ENCODE data around the gene NAA38.
A peak's percentile ranks its signal among the peaks of the same experiment; 100 is the strongest.
"Not testable (repeated sequence)": the region's sequence is repeated elsewhere in the genome, so short reads cannot be mapped to it uniquely, and the experiment has no call there.

NAA38 gene

DNA sequence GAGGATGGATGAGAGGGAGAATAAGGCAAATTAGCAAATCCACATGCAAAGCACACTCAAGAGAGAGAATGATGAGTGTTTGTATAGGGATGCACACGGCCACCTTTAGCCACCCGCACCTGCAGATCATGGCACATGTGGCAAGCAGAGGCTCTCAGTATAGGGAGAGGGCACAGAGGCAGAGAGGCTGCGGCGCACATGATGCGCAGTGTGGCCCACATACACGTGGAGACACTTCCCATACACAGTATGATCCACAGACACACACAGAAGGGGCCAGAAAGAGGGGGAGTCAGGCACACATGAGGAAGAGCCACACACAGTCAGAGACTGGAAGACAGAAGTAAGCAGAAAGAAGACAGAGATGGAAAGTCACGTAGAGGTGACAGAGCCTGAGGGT lies 24.7 kb upstream of the NAA38 start:
- no peak for DNase-seq (ENCODE audit: low spot score)

DNA sequence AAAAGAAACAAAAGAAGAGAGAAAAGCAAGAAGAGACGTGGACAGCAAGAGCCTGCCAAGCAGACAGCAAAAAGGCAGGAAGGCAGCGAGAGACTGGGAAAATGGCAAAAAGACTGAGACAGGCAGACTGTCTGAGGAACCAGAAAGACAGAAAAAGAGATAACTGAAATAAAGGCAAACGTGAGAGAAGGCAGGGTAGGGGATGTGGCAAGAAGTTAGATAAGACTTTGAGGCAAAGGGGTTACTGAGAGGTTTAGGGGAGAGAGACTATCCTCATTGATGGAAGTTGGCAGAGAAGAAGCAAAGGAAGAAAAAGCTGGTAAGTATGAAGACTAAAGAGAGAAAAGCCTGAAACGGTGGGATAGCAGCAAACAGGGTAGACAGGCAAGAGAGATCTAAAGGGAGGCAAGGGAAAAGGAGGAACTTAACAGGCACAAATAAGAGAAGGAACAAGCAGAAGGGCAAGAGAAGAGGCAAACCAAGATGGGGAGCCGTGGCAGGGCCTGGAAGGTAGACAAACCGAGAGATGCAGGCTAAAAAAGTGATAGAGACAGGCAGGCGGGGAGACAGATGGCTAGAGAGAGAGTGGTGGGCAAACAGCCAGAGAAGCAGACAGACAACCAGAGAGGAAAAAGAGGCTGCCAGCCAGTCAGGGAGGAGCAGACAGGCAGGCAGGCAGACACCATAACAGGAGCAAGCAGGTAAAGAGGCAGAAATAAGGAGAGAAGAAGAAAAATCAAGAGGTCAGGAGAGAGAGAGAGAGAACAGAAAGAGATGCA lies 24.1 kb upstream of the NAA38 start:
- DNase-seq (ENCODE audit: low spot score), result no peak

DNA sequence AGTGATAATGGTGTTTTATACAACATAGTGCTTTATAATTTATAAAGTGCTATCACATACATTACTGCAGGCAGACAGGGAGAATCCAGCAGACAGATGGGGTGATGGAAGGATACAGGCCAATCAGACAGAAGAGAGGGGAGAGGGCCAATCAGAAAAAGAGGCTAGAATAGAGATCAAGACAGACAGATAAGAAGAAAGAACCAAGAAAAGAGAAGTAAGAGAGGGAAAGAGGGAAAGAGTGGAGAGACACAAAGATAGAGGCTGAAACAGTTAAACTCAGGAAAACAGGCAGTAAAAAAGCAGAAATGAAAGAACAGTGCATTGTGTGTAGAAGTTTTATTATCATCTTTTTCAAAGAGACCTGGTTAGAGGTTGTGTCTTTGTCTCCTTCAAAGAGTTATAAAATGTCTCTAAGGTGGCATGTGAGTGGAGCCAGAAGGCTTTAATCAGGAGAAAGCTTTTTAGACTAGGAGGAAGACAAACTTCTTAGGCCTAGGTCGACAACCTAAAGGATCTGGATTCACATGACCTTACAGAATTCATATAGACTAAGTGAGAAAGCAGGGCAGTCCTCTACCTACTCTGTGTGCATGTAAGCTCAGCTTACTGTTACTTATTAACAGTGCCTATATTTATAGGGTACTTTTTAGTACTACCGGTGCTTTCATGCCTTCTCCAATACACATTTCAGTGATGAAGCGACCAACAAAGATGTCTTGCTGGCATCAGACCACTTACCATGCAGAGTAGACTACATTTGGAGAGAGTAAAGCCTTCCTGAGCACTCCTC lies 22.9 kb upstream of the NAA38 start:
- no peak for DNase-seq (ENCODE audit: low spot score)

DNA sequence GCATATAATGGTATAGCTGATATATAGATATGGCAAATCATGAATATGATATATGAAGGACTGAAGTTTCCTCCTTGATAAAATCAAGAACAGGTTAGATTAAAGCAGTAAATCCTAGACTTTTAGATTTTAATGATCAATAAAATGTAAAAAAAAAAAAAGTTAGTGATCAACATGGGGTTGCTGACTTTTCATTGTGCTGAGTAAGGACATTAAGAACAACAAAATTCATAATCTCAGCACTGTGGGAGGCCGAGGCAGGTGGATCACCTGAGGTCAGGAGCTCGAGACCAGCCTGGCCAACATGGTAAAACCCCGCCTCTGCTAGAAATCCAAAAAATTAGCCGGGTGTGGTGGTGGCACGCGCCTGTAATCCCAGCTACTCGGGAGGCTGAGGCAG lies 20.9 kb upstream of the NAA38 start:
- no peak for DNase-seq (ENCODE audit: low spot score)

DNA sequence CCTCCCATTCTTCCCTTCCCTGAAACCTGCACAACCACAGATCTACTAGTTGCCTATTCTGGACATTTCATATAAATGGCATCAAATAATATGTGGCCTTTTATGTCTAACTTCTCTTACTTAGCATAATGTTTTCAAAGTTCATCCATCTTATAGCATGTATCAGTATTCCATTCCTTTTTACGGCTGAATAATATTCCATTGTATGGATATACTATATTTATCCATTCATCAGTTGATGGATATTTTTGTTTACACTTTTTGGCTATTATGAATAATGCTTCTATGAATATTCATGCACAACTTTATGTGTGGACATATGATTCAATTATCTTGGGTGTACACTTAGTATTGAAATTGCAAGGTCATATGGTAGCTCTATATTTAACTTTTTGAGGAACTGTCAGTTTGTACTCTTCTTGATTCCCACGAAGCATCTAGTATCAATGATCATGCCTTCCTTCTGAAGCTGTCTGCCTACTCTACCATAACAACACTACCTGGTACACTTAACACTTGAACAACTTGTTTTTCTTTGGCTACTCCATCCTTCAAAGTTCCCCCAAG lies 18.5 kb upstream of the NAA38 start:
- DNase-seq (ENCODE audit: low spot score), result no peak

DNA sequence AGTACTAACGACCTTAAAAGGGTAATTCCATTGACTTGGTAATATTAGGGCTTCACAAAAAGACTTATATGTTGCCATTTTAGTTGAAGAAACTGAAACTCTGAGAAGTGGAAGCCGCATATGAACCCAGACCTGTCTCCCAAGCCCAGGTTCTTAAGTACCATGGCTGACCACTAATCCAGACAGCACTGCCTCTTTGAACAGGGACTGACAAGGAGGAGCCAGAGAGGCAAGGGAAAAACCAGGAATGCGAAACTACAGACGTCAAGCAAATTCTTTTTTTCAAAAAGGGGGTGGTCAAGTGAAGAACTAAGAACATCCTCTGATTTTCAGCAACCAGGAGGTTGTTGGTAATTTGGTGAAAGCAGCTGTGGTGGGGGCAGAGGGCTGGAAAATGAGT lies 15.7 kb upstream of the NAA38 start:
- DNase-seq (ENCODE audit: low spot score), result no peak

DNA sequence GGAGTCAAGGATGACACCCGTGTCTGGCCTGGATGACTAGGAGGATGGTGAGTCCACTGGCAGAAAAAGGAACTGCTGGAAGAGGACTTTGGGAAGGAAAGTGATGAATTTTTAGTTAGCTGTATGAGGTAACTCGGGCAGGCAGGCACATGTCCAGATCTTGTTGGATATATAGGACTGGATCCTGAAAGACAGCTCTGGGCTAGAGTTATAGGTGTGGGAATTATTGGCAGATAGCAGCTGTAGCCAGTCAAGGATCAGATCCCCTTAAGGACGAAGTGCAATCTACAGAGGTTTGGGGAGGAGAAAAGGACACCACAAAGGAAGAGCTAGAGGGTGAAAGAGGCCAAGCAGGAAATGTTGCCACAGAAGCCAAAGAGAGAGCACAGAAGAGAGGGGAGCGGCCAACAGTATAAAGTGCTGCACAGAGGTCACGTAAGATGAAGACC lies 10.5 kb upstream of the NAA38 start:
- DNase-seq (ENCODE audit: low spot score), result no peak

DNA sequence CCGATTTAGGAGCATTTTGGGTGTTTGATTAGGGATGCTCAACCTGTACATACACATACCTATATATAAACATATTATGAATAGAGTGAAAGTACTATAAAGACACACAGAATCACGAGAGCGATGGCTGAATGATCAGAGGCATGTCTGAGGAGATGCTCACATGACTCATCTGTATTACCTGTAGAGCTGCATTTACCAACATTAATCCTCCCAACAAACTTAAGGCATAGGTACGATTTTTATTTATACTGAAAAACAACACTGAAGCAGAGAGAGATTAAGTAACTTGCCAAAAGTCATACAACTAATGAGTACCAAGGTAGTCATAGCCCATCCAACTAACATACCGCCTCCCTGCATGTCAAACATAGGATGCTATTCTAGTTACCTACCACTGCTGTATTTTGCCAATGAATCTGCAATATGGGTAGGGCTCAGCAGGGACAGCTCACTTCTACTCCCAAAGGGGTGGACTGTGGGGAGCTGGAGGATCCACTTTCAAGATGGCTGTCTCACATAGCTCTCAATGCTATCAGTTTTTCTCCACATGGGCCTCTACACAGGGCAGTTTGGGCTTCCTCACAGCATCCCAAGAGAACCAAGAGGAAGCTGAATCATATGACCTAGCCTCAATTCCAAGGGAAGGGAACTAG lies 7.8 kb upstream of the NAA38 start:
- no peak for DNase-seq (ENCODE audit: low spot score)

DNA sequence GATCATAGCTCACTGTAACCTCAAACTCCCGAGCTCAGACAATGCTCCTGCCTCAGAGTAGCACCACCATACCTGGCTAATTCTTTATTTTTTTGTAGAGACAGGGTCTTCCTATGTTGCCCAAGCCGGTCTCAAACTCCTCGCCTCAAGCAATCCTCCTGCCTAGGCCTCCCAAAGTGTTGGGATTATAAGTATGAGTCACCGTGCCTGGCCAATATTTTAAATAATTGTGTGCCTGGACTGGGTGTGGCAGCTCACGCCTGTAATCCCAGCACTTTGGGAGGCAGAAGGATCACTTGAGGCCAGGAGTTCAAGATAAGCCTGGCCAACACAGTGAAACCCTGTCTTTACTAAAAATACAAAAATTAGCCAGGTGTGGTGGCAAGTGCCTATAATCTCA lies 7.0 kb upstream of the NAA38 start:
- DNase-seq (ENCODE audit: low spot score), result not testable (repeated sequence)

DNA sequence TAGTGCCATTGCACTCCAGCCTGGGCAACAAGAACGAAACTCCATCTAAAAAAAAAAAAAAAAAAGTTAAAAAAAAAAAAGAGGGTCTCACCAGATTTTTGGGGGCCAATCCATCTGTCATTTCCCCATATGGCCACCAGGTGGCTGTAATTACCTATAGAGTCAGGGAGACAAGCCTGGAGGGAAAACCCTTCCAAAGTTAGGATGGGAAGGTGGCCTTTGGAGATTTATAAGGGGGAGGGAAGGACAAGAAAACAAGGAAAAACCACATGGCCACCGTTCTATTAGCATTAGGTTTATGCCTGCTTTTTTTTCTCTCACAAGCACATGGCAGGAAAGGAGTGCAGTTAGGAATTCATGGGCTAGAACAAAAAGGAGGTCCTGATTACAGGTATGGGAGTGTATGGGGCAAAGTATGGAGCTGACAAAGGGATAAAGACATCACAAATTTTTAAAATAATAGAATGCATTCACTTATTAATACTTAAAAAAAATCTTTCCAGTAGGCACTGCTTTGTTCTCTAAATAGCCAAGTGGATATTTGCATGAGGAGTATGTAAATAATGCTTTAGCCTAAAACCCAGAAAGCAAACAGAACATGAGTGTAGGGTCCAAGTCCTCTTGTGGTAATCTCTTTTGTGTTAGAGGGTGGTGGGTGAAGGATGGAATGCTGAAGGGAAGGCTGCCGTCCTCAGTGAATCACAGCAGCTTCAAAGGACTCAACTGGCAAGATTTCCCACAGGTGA lies 5.5 kb upstream of the NAA38 start:
- DNase-seq (ENCODE audit: low spot score), result no peak

DNA sequence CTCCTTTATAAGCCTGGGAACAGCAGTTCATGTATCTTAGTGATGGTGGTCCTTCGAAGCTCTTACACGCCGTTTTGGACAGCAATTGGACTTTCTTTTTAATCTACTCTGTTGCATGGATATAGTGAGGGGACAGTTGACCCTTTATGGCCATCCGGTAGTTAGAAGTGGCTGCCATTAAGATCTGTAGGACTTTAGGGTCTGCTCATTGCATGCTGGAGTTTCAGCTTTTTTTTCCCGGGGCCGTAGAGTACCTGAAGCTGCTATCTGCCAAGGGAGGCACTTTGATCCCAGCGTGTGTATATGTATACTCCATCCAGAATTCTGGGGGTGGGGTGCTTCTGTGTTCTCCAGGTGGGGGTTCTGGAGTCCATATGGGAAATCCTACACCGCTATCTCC lies 1.7 kb upstream of the NAA38 start:
- DNase-seq (ENCODE audit: low spot score), result no peak

DNA sequence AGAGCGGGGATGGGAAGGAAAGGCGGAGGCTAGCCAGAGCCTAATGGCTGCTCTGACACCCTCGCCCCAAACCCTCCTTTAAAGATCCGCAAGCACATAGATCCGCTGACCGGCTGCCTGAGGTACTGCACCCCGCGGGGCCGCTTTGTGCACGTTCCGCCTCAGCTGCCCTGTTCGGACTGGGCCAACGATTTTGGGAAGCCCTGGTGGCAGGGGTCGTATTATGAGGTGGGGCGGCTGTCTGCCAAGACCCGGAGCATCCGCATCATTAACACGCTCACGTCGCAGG lies 1.1 kb upstream of the NAA38 start:
- no peak for DNase-seq (ENCODE audit: low spot score)

DNA sequence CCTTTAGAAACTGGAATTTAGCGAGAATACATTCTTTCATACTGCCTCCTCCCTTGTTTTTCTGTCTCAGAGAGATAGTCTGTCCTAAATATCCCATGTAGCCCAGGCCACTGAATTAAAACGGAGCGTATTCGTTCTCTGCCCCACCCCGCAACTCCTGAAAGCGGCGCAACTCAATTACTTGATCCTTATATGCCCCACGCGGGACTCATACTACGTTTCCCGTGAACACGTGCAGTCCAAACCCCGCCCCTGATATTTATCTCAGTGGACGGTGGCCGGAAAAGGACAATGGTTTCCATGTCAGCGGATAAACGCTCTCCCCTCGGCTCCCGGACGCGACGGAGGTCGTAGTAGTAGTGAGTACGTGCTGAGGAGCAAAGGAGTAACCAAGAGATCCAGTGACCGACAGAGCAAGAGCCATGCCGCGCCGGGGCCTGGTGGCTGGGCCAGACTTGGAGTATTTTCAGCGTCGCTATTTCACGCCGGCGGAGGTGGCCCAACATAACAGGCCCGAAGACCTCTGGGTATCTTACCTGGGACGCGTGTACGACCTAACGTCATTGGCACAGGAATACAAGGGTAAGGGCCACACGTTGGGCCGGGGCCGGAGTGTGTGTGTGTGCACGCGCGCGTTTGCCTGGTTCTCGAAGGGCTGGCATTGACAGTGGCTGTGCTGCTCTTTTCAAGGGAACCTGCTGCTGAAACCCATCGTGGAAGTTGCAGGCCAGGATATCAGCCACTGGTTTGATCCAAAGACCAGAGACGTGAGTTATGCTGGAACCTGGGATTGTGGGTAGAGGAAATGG lies 558 bp upstream of the NAA38 start, which contains the start of gene CYB5D1:
Gene CYB5D1, plus strand, starts transcription at position 291 of the 809 bp plus-strand sequence. Its CDS starts 132 bp downstream, at position 423.
- peak; percentile 48 for DNase-seq (ENCODE audit: low spot score)

DNA sequence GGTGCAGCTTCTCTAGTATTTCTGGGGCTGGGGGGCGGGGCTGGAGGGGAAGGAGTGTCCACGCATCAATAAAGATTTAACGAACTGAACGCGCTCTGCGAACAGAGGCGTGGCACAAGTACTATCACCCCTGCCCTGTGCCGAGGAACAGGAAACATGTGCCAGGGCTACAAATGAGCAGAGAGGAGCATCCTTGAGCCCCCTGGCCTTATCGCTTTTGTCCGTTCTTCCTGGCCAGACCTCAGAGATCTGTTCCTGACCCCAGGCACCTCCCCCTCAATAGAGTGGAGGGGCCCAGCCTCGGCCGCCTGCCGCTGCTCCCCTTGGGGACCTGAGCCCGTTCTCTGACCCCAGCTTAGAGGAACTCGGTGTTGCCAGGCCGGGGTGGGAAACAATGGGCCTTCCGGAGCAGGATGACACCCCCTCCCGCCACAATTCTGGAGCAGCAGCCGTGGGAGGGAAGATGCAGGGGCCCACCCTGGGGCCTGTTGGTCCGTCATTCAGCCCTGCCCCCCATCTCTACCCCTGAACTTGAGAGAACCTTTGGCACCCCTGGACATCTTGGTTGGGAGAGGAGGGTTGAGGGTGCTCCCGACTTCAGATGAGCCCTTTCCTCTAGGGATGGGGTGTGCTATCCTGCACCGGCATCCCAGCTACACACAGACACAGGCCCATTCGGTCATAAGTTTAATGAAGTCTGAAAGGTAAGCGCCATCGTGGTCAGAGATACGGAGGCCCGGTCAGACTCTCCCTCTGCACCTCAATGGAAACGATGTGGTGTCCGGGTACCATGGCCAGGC lies 1.1 kb downstream of the NAA38 start:
- DNase-seq (ENCODE audit: low spot score), result no peak

DNA sequence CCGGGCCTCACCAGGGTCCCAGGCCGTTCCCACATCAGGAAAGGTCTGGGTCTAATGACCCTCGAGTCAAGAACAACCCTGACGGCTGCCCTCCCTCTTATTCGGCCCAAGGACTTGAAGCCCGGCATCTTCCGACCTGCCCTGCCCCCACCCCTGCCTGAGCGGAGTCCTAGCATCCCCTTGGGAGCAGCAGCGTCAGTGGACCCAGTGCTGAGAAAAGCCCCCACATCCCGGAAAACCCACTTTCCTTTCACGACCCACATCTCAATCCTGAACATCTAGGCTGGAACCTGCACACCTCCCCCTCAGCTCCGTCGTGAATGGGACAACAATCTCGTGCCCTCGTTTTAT lies 1.7 kb downstream of the NAA38 start:
- no peak for DNase-seq (ENCODE audit: low spot score)

DNA sequence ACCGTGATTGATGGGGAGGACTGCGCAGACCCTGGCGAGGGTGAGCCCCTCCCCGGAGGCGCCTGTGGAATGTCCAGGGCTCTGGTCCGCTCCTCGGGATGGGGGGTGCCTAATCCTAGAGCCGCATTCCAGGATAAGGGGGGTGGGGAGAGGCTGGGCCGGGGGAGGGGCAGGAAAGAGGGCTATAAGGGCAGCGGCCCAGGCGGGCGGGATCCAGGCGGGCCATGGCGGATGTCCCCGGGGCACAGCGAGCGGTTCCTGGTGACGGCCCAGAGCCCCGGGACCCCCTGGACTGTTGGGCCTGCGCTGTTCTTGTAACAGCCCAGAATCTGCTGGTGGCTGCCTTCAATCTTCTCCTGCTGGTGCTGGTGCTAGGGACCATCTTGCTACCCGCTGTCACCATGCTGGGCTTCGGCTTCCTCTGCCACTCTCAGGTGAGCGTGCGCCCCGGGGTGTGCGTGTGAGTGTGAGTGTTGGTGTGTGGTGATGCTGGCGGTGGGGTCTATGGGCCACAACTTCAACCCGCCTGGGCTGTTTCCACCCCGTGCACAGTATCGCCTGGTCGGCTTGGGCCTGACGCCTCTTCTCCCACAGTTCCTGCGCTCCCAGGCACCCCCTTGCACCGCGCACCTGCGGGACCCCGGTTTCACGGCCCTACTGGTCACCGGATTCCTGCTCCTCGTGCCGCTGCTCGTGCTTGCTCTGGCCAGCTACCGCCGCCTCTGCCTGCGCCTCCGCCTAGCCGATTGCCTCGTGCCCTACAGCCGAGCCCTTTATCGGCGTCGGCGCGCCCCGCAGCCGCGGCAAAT lies 2.3 kb downstream of the NAA38 start, which contains the start of gene TMEM88:
Gene TMEM88, plus strand, starts transcription at position 216 of the 809 bp plus-strand sequence. Its CDS starts 9 bp downstream, at position 225.
- no peak for DNase-seq (ENCODE audit: low spot score)

DNA sequence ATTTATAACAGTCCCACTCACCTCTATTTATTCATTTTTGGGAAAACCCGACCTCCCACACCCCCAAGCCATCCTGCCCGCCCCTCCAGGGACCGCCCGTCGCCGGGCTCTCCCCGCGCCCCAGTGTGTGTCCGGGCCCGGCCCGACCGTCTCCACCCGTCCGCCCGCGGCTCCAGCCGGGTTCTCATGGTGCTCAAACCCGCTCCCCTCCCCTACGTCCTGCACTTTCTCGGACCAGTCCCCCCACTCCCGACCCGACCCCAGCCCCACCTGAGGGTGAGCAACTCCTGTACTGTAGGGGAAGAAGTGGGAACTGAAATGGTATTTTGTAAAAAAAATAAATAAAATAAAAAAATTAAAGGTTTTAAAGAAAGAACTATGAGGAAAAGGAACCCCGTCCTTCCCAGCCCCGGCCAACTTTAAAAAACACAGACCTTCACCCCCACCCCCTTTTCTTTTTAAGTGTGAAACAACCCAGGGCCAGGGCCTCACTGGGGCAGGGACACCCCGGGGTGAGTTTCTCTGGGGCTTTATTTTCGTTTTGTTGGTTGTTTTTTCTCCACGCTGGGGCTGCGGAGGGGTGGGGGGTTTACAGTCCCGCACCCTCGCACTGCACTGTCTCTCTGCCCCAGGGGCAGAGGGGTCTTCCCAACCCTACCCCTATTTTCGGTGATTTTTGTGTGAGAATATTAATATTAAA lies 3.1 kb downstream of the NAA38 start:
- DNase-seq (ENCODE audit: low spot score), result no peak

DNA sequence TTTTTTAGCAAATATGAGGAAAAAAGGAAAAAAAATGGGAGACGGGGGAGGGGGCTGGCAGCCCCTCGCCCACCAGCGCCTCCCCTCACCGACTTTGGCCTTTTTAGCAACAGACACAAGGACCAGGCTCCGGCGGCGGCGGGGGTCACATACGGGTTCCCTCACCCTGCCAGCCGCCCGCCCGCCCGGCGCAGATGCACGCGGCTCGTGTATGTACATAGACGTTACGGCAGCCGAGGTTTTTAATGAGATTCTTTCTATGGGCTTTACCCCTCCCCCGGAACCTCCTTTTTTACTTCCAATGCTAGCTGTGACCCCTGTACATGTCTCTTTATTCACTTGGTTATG lies 3.7 kb downstream of the NAA38 start:
- DNase-seq (ENCODE audit: low spot score), result no peak

Measured in HuH-7.5 (cell line).